Measurements from ENCODE around the gene CR1.
A peak's percentile ranks its signal among the peaks of the same experiment; 100 is the strongest.
"Not testable (repeated sequence)": the region's sequence is repeated elsewhere in the genome, so short reads cannot be mapped to it uniquely, and the experiment has no call there.

Gene CR1

GRCh38 chr1:207495801-207496792, at the start of gene CR1:
TSS of gene CR1 (plus strand) at chr1:207496157. CDS start at chr1:207496268, 111 bp downstream.
- no peak for DNase-seq

DNA sequence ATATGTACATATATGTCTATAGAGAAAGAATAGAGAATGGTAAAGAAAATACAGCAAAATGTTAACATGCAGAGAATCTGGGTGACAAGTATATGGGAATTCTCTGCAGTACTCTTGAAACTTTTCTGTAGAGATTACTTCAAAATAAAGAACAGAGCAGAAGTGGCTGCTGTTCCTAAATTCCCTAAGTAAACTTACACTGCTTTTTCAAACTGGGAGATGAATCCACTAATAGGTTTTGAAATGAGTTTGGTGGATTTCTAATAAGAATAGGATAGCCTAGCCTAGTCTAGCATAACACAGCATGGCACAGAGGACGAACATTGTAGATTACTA, 42.3 kb upstream of the CR1 start:
- DNase-seq, result no peak

DNA sequence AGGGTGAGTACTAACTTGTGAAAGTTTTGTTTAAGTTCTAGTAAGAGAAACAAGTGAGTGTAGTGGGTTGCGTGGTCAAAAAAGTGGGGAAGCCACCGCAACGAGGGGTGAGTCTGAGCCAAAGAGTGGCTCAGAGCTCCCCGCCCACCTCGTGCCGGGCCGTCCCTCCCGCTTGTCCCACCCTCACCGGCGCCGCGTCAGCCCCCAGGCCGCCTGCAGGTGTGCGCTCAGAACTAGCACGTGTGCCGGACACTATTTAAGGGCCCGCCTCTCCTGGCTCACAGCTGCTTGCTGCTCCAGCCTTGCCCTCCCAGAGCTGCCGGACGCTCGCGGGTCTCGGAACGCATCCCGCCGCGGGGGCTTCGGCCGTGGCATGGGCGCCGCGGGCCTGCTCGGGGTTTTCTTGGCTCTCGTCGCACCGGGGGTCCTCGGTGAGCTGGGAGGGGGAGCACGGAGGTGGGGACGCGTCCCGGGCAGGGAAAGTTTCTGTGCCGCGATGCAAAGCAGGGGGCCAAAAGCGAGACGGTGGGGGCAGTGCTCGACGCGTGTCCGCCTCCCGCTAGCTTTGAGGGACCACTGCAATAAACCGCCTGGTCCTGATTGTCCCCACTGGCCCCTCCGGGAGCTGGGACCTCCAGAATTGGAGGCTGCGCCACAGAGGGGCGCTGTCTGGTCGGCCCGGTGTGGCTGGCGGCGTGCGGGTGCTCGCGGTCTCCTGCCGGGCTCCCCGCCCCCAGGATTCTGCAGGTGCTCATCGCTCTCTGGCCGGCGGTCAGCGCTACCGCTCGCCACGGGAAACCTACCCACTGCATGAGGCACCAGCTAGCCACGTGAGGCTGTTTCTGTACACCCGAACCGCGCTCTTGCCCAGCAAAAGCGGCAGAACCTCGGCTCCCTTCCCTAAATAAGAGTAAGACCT, 41.7 kb upstream of the CR1 start, which contains the start of gene CR2:
Gene CR2 (plus strand): TSS at position 283 of the 919 bp plus-strand sequence. CDS start 91 bp downstream, at position 374.
- DNase-seq, result no peak

- DNase-seq, result no peak
These were observed 40.7 kb upstream of the CR1 start for GRCh38 chr1:207455183-207455754.

GRCh38 chr1:207458414-207458813, 37.5 kb upstream of the CR1 start:
- DNase-seq, result no peak

GRCh38 chr1:207459008-207459407, 36.9 kb upstream of the CR1 start:
- no peak for DNase-seq

DNA sequence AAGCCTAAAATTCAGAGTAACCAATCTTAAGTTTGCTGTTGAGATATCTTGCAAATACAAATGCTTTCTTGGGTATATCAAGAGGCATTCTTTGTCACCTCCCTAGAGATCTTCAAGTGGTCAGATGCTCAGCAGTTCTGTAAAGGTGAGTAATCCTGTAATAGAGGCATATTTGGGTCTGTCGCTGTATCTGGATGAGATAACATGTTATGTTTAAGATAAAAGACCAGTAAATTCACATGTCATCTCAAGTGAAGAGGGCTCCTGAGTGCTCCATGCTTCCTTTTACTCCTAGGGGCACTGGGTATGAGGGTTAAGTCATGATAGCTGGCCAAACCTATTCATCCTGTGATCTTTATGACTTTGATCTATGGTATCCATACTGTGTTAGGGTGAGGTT, 34.3 kb upstream of the CR1 start:
- DNase-seq, result no peak

GRCh38 chr1:207462535-207462934, 33.4 kb upstream of the CR1 start:
- DNase-seq, result no peak

DNA sequence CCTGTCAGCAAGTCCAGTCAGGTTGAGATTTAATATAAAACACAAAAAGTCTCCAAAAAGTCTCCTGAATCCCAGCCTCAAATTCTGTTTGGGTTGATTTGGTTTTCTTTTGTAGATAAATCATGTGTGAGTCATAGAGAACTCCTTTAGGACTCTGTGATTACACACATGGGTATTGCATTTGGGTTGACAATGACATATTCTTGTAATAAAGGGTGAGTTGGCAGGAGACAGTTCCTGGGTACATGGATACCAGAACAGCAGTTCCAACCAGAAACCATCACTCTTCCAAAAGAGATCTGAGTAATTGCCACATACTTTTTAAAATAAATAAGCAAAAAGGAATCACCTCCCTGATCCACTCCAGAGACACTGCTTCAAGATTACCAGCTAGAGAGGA, 32.9 kb upstream of the CR1 start:
- no peak for DNase-seq

DNA sequence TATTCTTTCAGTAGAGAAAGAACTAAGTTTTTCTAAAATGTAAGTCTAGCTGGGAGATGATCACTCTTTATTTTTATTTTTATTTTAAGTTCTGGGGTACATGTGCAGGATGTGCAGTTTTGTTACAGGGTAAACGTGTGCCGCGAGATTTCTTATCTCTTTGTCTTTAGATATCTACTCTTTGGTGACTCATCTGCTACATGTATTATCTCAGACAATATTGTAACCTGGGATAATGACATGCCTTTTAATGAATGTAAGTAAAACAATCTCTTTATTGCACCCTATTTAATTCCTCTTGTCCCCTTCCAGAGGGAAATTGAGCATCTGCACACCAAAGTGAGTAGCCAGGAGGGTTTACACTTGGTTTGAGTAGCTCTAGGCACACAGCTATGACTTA, 32.4 kb upstream of the CR1 start:
- DNase-seq, result no peak

DNA sequence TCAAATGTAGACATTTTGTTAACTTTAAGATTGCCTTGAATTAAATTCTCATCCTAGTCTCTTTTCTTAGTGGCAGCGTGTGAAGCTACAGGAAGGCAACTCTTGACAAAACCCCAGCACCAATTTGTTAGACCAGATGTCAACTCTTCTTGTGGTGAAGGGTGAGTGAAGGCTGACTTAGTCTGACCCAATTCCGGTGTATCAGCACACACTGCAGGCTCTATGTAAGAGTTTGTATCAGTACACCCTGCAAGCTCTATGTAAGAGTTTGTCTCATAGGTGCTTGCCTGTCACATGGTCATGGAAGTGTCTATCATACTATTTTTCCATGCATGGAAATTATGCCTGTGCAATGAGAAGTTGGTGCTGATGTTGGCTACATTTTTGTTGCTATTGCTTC, 25.0 kb upstream of the CR1 start:
- no peak for DNase-seq

- DNase-seq, result no peak
These were observed 21.7 kb upstream of the CR1 start for GRCh38 chr1:207474210-207474609.

DNA sequence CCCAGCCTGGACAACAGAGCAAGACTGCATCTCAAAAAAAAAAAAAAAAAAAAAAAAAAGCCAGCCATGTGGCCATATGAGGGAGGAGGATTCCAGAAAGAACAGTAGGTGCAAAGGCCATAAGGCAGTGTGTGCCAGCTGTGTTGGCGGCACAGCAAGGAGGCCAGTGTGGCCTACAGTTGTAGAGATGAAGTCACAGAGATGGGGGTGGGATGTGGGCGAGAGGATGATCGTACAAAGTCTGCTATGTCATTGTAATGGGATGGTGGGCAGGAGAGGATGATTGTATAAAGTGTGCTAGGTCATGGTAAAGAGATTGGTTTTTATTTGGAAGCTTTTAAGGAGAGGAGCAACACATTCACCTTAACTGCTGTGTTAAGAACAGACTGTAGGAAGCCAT, 9.8 kb upstream of the CR1 start:
- DNase-seq, result no peak

DNA sequence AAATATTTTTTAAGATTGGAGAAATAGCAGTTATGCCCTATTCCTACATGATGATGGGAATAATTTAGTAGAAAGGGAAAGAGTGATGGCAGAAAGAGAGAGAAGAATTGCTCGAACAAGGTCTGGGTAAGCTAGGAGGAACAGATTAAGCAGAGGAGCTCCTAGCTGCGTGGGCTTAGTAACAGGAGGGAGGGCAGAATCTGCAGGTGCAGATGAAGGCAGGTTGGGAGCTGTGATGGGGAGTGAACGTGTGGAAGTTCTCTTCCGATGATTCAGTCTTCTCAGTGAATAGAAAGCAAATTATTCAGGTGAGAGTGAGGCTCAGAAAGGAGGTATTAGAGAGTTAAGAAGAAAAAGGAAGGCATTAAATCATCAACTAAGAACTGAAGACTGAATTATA, 8.3 kb upstream of the CR1 start:
- DNase-seq, result no peak

GRCh38 chr1:207493212-207493611, 2.7 kb upstream of the CR1 start:
- DNase-seq, result no peak

GRCh38 chr1:207494171-207494570, 1.8 kb upstream of the CR1 start:
- no peak for DNase-seq

DNA sequence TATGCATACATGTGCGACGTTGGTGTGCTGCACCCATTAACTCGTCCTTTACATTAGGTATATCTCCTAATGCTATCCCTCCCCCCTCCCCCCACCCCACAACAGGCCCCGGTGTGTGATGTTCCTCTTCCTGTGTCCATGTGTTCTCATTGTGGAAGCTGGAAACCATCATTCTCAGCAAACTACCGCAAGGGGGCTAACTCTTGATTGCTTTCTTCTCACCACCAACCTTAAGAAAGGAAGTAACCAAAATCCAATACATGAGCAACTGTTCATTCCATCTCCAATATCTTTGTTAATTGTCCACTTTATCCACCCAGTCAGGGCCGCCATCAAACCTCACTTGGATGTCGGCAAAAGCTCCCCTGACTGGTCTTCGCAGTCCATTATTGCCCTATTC, 676 bp upstream of the CR1 start:
- DNase-seq, result not testable (repeated sequence)

GRCh38 chr1:207497941-207498340, 2.0 kb downstream of the CR1 start:
- DNase-seq, result no peak

- peak; percentile 30 for DNase-seq
These were observed 3.6 kb downstream of the CR1 start for GRCh38 chr1:207499573-207499972.

GRCh38 chr1:207500306-207500705, 4.3 kb downstream of the CR1 start:
- DNase-seq, result no peak

- DNase-seq, result no peak
These were observed 5.1 kb downstream of the CR1 start for GRCh38 chr1:207501071-207501470.

GRCh38 chr1:207502726-207503125, 6.8 kb downstream of the CR1 start:
- no peak for DNase-seq

DNA sequence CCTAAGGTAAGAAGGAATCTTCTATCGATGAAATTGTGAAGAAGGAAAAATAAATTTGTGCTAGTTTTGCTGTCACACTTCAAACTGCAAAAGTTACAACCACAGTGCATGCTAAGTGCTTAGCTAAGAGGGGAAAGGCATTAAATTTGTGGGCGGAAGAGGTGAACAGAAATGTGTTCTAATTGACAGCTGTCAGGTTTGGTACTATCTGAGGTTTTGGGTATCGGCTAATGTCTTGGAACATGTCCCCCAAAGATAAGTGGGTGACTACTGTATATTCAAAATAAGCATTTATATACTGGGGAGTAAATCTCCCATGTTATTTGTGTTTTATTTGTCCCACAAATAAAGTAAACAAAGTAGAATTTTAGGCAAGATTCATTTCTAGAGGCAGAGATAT, 8.0 kb downstream of the CR1 start:
- DNase-seq, result no peak
